ENCODE measurements around the gene NRXN3.

Gene NRXN3

DNA sequence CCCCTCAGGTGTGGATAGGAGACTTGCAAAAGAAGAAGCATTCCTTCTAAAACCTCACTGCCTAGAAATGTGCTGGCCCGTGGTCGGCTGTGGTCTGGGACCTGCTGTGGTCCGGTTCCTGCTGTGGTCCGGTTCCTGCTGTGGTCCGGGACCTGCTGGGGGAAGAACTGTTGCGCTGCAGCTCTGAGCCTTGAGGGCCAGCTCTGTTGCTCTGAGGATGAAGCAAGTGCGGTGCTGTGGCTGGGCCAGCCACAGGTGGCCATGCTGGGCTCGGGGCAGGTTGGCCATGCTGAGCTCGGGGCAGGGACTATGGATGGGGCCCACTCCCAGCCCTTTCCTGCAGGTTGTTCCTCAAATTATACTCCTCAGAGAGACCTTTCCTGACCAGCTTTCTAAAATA lies 5.2 kb downstream of the NRXN3 start:
- DNase-seq: no peak

DNA sequence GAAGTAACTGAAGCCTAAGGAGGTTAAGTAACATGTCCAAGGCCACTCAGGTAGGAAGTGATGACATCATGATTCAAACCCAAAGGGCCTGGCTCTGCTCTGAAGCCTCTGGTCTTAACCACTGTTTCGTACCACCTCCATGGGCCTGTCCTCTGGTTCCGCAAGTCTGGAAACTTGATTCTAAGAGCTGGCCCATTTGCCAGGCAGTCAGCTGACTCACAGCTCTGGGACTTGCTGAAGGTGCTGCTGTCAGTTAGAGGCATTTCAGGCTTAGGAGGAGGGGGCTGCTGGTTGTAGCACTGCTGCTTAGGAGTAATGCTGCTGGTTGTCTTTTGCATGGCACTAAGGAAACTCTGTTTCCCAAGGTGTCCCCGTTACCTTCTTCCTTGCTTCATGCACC lies 7.9 kb downstream of the NRXN3 start:
- DNase-seq: no peak

DNA sequence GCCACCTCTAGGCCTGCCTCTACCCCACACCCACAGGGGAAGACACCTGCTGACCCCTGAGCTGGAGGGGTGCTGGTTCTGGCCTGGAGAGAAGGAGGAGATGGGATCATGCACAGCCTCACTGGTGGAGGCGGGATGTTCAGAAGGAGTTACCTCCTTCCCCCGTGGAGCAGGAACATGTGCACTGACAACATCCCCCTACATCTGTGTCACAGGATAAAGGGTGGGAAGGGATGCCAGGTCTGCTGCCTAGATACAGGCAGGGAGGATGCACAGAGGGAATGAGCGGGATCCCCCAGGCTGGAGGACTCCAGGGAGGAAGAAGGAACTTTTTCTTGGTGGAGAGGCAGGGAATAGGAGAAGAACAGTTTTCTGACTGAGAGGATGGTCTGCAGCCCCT lies 8.8 kb downstream of the NRXN3 start:
- no peak for DNase-seq

DNA sequence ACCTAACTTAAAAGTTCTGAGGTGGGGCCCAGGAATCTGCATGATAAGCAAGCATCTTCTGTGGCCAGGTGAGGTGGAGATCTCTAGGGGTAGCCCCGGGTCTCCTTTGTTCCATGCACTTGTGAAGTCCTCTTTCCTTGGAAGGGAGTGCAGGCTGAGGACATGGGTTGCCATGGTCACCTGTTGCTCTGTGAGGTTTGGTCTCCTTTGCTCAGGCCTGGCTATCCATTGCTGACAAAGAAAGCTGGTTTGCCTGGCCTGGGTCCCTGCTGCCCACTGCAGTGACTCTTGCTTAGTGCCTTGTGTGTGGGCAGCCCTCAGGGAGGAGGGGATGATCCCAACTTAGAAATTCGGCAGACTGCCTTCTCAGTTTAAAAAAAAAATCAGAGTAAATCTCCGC lies 11.1 kb downstream of the NRXN3 start:
- DNase-seq: no peak

DNA sequence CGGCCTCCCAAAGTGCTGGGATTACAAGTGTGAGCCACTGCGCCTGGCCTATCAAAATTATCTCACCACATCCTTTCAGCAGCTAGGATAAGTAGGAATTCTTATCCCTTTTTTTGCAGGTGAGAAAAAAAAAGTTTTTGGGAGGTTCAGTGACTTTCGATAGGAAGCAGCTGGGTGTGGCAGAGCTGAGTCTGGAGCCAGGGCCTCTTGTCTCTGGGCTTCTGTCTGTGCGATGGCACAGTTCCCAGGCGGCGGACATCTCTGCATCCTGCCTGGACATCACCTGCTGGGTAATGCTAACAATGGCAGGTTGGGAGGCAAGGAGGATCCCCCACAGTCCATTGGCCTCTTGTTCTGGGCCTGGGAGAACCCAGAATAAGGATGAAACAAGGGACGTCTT lies 12.5 kb downstream of the NRXN3 start:
- no peak for DNase-seq

DNA sequence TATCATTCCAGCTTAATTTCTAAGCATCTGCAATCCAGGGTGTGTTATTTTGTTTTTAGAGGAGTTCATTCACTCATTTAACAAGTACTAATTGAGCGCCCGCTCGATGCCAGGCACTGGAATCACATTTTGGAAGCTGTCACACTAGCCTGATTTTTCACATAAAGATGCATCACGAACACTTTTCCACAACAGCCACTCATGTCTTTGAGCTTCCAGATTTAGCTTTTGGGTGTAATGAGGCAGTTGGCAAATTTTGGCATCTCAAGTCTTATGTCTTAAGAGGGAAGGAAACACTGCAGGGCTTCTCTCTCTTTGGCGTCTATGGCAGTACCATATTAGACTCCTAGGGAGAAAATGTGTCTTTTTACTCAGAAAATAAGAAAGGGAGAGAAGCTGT lies 14.0 kb downstream of the NRXN3 start:
- DNase-seq: no peak

DNA sequence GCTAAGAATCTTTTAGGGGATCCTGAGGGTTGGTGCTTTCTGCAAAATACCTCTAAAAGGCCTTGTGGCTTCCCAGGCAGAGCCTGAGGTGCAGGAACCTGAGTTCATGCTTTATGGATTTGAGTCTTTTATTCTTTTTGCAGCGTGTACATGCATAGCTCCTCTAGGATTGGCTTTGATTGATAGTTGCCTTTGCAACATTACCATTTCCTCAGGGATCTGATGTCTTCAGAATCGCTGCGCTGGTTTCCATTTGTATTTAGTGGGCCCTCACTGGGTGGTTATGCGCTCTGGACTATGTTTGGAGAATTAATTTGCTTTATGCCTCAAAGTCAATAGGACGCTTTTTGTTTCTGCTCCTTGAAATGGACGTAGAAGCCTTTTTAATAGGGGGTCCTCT lies 16.1 kb downstream of the NRXN3 start:
- no peak for DNase-seq

DNA sequence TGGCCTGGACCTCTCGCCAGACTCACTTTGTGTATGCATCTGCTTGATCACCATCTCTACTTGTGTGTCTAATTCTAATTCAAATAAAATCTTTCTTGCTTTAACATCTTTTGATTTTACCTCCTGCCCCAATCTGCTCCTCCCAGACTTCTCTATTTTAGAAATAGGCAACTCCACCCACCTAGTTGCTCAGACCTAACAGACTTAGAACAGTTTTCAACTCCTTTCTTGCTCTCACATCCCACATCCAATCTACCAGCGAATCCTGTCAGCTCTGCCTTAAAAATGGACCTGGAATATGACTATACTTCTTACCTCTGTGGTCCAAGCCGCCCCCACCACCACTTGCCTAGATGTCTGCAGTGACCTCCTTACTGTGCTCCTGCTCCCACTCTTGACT lies 18.7 kb downstream of the NRXN3 start:
- DNase-seq: no peak

GRCh38 chr14:78195431-78195830 lies 25.3 kb downstream of the NRXN3 start:
- DNase-seq: no peak

DNA sequence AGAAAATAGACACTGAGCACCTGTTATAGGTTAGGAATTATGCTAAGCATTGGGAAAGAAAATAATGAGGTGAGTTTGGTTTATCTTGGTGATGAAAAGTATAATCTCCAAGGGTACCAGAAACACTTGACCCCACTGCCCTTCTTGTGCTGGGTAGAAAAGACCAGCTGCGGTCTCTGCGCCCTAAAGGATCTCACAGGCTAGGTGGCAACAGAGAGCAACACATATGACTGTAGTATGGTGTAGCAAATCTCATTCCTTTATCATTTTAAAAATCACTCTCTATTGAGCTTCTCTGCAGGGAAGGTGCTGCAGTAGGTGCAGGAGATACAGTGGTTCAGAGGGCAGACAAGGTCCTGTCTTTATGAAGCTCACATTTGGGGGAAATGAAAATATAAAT lies 26.1 kb downstream of the NRXN3 start:
- DNase-seq: no peak

GRCh38 chr14:78197051-78197450 lies 26.9 kb downstream of the NRXN3 start:
- DNase-seq: no peak

DNA sequence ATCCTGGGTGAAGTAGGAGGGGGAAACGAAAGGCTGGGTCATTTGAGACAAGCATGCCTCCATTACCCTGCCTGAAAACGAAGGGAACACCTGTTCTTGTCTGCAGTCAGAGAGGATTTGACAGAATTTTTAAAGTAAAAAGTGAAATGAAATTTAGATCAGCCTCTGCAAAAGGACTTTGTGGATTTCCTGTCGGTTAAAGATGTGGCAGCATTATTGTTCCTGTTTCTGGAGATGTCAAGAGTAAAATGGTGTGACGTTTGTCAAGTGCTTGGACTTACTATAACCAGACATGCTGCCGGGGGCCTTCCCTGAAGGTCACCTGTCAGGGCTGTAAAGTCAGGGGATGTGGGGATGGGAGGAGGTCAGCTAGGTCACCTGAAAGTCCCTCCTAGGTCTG lies 32.0 kb downstream of the NRXN3 start:
- no peak for DNase-seq

GRCh38 chr14:78202976-78203375 lies 32.8 kb downstream of the NRXN3 start:
- no peak for DNase-seq

- no peak for DNase-seq
Observed at GRCh38 chr14:78207414-78207813, 37.2 kb downstream of the NRXN3 start.

DNA sequence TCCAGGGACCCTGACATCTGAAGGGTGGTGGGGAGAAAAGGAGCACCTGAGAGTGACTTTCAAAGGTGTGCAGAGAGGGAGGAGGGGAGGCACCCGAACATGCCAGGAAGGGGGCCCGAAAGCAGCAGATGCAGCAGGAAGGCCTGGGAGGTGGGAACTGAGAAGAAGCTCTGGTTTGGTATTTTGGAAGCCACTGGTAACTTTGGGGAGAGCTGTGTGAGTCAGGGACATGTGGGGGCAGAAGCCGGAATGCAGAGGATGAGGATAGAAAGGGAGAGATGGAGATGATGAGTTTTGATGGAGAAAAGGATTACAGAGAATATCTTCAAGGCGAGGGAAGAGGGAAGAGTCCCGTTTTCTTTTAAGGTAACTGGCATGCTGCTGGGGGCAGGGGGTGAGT lies 50.1 kb downstream of the NRXN3 start:
- DNase-seq: no peak

DNA sequence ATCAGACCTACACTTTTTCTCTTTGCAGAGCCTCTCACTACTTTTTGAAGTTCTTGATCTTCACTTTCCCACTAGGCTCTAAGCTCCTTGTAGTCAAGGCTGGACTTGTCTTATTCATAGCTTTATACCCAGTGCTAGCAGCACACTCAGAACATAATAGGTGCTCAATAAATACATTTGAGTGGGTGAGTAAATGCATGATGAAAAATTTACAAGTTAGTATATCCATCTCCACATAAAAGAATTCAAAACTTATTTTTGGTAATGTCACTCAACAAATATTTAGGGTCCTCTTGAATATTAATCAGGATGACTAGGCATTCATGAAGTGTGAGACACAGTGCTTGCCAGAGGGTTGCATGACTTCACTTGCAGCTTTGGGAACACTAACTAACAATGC lies 52.6 kb downstream of the NRXN3 start:
- no peak for DNase-seq

DNA sequence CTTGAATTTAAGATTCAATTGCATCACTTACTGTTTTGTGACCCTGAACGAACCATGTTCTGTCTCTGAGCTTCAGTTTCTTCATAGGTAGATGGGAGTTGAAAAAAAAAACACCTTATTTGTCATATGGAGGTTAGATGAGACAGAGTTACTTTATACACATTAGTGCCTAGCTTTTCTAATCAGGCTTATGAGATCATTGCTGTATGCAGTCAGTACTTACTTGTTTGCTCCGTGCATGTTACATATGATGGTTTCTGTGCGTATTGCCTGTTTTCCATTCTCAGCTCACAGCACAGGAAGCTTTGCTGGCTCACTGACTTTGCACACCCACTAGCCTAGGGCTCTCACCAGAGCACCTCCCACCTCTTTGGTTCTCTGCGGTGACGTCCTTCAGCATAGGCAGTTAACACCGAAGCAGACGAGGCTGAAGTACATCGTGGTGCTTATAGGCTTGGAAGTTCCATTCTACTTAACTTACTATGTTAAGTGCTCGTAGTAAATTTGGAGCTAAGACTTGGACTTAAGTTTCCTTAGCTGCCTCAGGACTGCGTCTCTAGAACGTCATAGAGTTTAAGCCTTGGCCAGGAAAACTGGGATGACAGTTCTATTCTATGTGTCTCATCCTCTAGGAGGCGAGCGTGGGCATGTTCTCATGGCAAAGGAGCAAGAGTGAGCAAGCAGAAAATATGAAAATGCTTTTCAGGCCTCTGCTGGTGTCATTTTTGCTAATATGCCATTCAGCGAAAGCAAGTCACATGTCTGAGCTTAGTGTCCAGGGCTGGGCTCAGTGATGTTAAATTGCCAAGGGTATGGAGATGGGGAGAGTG lies 57.3 kb downstream of the NRXN3 start:
- no peak for DNase-seq

- DNase-seq: no peak
Observed at GRCh38 chr14:78228702-78229327, 58.6 kb downstream of the NRXN3 start.

DNA sequence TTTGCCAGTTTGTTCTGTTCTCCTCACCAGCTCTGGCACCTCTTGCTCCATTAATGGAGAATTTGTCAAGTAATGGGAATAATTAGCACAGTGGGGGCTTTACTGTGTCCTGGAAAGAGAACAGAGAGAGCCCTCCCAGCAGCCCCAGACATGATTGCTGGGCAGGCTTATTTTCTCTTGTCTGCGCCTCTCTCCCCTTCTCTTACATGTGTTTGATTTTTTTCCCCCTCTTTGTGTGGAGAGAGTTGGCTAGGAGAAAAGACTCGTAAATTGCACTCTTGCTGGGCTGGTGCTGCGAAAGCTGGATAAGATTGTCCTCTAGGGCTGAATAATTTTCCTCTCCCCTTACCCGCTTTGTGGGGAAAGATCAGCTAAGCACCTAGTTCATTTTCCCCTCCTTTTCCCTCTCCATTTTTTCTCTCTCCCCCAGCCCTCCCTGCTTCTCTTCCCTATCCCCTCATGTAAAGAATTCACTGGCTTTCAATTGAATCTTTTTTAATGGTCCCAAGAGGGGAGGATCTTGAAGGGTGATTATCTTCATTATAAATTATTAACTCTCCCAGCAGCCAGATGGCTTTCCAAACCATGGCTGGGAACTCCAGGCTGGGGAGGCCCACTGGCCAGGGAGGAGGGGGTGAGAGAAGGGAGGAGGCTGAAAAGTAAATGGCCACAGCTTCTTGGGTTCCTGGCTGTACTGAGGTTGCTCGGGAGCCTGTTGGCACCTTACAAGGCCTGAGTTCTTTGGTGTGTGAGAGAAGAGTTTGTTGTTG lies 62.2 kb downstream of the NRXN3 start:
- DNase-seq: no peak

GRCh38 chr14:78238141-78238540 lies 68.0 kb downstream of the NRXN3 start:
- no peak for DNase-seq

- no peak for DNase-seq
Observed at GRCh38 chr14:78240567-78240966, 70.4 kb downstream of the NRXN3 start.

- DNase-seq: no peak
Observed at GRCh38 chr14:78242086-78242485, 71.9 kb downstream of the NRXN3 start.

GRCh38 chr14:78243187-78243586 lies 73.0 kb downstream of the NRXN3 start:
- no peak for DNase-seq

DNA sequence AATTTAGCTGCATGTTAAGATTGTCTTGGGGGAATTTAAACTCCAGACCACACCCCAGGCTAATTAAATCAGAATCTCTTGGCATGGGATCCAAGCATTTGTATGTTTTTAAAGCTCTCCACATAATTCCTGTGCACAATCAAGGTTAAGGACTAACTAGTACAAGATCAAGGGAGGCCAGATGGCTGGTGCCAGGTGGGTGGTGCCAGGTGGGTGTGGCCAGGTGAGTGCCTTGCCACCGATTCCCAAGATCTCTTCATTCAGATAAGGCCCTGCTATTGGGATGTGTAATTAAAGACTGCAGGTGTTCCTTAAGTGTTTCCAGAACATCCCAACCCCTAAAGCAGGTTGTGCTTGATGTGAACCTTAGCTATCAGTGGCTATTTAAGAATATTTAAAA lies 75.1 kb downstream of the NRXN3 start:
- no peak for DNase-seq

All from NCI-H2029 treated with DMSO at 0.1 percent for 48 hours (cell line).